Transverse colon (tissue), 4 donors: Measurements from ENCODE around the gene CAST. TPM values are rescaled to one million over a fixed set of nuclear protein-coding genes. Genes with fewer than 3 reads are reported as not detected.

Experiments
- DNase-seq: peaks from one replicate; pipeline ENCODE4 v3.0.0-alpha.2; 2019
- H3K27ac ChIP-seq, 4 donors: fragments of 200-600 bp; sonication (generic); 2 replicates each; pipeline ENCODE4 v1.5.1; 2016 to 2018; ENCODE audit warnings: inconsistent platforms in 4 of 4
- H3K27me3 ChIP-seq: fragments of 200-600 bp; sonication (generic); 2 replicates; pipeline ENCODE4 v1.5.1; 2017; ENCODE audit warnings: inconsistent platforms
- H3K36me3 ChIP-seq, 4 donors: fragments of 200-600 bp; sonication (generic); 2 replicates each; pipeline ENCODE4 v1.5.1; 2017 to 2019; ENCODE audit warnings: inconsistent platforms in 4 of 4
- H3K4me1 ChIP-seq, 4 donors: fragments of 200-600 bp; sonication (generic); 2 replicates each; pipeline ENCODE4 v1.5.1; 2017 to 2020; ENCODE audit warnings: inconsistent platforms in 4 of 4
- H3K4me3 ChIP-seq, 4 donors: fragments of 200-600 bp; sonication (generic); 1 replicate in 1 of 4; 2 replicates in 3 of 4; pipeline versions ENCODE4 v1.5.1 to v1.6.1; 2017 to 2019; ENCODE audit warnings: inconsistent platforms in 4 of 4
- H3K9me3 ChIP-seq, 2 donors: fragments of 200-600 bp; sonication (generic); 2 replicates each; pipeline ENCODE4 v1.5.1; 2017 to 2019; ENCODE audit warnings: inconsistent platforms in 2 of 2
- EP300 ChIP-seq: sonication (generic); formaldehyde crosslinking; IDR thresholded peaks from one replicate; pipeline ENCODE4 v1.6.1; 2017; ENCODE audit warnings: antibody characterized with exemption, low read depth
- POLR2A ChIP-seq: fragments of 450-650 bp; IDR thresholded peaks from one replicate; pipeline ENCODE4 v1.6.1; 2016; ENCODE audit warnings: antibody characterized with exemption, mild to moderate bottlenecking, moderate library complexity
- POLR2AphosphoS5 ChIP-seq, 3 donors: sonication (generic); formaldehyde crosslinking; IDR thresholded peaks; one replicate each; pipeline ENCODE4 v1.6.1; 2016; ENCODE audit warnings: antibody characterized with exemption in 3 of 3
- WGBS, 2 donors: methylation state at CpG; one replicate each; pipeline ENCODE4 v1.1.5; 2018; ENCODE audit warnings: low coverage in 1 of 2; 5-methylcytosine and 5-hydroxymethylcytosine counted together
- in situ Hi-C, 4 donors: fragments of 200-750 bp; cut with MboI; loops; one replicate each; pipeline versions ENCODE4 v1.15.0 to v1.15.1; 2017; ENCODE audit warnings: low sequenced_read_pairs in 3 of 4, low pct_ligation_motif_present in 1 of 4, low pct_unique_long_range_greater_than_20kb in 1 of 4
- intact Hi-C: fragments of 100-400 bp; cut with DNase I; formaldehyde crosslinking; loops from one replicate; pipeline ENCODE4 v1.15.1; 2023; ENCODE audit warnings: low total_unique reads
- total RNA-seq, 4 donors: library from RNA; depleted of rRNA; stranded (reverse); fragments of >200 nt; gene quantifications; one replicate each; pipeline ENCODE4 v1.1.0, GENCODE V29; 2016
- TF ChIP-seq, protein P1 (sequence below), 5 experiments: fragments of 200-600 bp in 3 of 5; fragments of 450-650 bp in 2 of 5; sonication (generic) in 3 of 5; IDR thresholded peaks; 1 replicate in 2 of 5; 2 replicates in 3 of 5; pipeline ENCODE4 v1.5.1; 2016 to 2017; ENCODE audit warnings: antibody characterized with exemption in 5 of 5, inconsistent platforms in 3 of 5, mild to moderate bottlenecking in 2 of 5, moderate library complexity in 1 of 5

CAST gene, protein sequence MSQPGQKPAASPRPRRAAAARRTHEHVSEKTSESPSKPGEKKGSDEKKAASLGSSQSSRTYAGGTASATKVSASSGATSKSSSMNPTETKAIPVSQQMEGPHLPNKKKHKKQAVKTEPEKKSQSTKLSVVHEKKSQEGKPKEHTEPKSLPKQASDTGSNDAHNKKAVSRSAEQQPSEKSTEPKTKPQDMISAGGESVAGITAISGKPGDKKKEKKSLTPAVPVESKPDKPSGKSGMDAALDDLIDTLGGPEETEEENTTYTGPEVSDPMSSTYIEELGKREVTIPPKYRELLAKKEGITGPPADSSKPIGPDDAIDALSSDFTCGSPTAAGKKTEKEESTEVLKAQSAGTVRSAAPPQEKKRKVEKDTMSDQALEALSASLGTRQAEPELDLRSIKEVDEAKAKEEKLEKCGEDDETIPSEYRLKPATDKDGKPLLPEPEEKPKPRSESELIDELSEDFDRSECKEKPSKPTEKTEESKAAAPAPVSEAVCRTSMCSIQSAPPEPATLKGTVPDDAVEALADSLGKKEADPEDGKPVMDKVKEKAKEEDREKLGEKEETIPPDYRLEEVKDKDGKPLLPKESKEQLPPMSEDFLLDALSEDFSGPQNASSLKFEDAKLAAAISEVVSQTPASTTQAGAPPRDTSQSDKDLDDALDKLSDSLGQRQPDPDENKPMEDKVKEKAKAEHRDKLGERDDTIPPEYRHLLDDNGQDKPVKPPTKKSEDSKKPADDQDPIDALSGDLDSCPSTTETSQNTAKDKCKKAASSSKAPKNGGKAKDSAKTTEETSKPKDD
- total RNA-seq, result 100 to 1,000 TPM; 237 to 556 (median 335) TPM

DNA sequence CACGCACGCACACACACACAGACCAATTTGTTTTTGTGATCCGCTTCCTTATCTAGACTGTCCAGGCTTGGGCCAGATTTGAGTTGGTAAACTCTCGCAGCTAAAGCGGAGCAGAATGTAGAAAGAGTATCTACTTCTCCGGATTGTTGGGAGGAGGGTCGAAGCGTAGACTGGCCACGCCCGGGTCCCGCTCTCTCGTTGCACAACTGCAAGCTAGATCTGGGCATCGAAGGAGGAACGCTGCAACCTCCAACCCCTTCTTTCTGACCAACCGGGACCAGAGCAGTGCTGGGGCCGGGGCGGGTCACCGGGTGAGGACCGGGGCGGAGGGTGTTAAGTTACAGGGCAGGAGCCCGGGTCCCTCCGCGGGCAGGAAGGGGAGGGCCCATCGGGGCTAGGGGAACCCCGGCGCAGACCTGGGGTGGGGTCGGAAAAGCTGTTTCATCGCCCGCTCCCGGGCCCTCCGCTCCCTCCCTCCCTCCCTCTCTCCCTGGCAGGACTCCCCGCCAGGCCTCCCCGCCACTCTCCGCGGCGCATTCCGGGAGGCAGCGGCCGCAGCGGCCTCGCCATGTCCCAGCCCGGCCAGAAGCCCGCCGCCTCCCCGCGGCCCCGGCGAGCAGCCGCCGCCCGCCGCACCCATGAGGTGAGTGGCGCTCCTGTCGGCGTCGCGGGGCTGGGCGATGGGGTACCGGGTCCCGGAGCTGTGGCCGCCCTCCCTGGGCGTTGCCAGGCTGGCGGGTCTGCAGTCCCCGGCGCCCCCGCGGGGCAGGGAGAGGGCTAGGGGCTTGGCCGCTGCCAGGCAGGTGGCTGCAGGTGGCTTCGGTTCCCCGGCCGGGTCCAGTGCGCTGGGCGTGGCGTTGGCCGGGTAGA lies at the start of gene CAST:
CAST (plus strand) TSS at position 522 of the 870 bp plus-strand sequence; CDS start at position 569, 47 bp downstream.
- WGBS, 2 donors, result 0% methylated on average over 11 to 31 of the region's 75 CpGs
- TF ChIP-seq, protein P1, sequence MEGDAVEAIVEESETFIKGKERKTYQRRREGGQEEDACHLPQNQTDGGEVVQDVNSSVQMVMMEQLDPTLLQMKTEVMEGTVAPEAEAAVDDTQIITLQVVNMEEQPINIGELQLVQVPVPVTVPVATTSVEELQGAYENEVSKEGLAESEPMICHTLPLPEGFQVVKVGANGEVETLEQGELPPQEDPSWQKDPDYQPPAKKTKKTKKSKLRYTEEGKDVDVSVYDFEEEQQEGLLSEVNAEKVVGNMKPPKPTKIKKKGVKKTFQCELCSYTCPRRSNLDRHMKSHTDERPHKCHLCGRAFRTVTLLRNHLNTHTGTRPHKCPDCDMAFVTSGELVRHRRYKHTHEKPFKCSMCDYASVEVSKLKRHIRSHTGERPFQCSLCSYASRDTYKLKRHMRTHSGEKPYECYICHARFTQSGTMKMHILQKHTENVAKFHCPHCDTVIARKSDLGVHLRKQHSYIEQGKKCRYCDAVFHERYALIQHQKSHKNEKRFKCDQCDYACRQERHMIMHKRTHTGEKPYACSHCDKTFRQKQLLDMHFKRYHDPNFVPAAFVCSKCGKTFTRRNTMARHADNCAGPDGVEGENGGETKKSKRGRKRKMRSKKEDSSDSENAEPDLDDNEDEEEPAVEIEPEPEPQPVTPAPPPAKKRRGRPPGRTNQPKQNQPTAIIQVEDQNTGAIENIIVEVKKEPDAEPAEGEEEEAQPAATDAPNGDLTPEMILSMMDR (IDR thresholded peaks at IDR 0.05), result no peak
- TF ChIP-seq EP300 (no peak), POLR2AphosphoS5 (IDR thresholded peaks at IDR 0.05) (peak; percentile 60 to 81 (median 71)), POLR2A (peak; percentile 77)
- in situ Hi-C loops, result no loop called here

DNA sequence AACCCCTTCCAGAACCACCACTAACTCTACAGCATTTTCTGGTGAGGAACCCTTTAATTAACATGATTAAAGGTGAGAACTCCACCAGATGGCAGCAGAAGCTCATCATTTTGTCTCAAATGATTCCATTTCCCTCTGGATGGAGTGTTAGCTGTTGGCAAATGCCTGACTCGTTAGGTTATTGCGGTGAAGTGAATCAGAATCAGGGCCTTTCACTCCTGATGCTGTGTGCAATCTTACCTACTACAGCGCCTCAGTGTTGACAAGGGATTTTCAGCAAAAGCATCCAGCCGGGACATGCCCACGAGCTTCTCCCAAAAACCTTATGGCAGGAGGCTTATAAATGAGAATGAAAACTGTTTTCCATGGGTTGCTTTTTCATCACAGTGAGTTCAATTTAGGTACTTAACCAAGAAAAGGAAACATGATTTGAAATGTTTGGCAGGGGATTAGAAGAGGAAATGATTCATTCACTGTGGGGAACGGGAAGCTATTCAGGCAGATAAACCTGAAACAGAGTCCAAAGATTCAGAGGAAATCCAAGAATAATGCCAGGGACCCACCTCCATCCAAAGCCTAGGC lies 48.0 kb upstream of the CAST start:
- H3K4me1 ChIP-seq, result peaks cover 0 to 19% (median 9%) of the 10 kb centered on the region in 4 donors
- no peaks in the 10 kb centered on the region for H3K36me3 ChIP-seq
- intact Hi-C loops (loop anchor here (10.0 kb wide), 3 partner anchors 121 to 759 kb away; no protein-coding TSS in a partner anchor), in situ Hi-C loops (loop anchor here in 3 of 4 donors (25.0 kb wide), 1 partner anchor 548 kb away; no protein-coding TSS in a partner anchor)
- WGBS, 2 donors, result 0 to 11% methylated on average over 1 to 6 of the region's 6 CpGs
- TF ChIP-seq POLR2AphosphoS5 (IDR thresholded peaks at IDR 0.05) (peak in 2 of 3 donors; percentile 25 to 31), EP300 (no peak), POLR2A (no peak)
- TF ChIP-seq, protein P1 (IDR thresholded peaks at IDR 0.05), result peak; percentile 51 to 79 (median 55)
- DNase-seq, result peak; percentile 60
- H3K27ac ChIP-seq, result peak overlapping the region; percentile 10 to 59 (median 50)
- H3K4me3 ChIP-seq, result no peak overlapping the region
- no peaks in the 10 kb centered on the region for H3K27me3 ChIP-seq
- no peaks in the 10 kb centered on the region for H3K9me3 ChIP-seq

More for the DNA sequence above, at the start of gene CAST:
- intact Hi-C loops, result loop anchor here (1.0 kb wide), 1 partner anchor 273 kb away; no protein-coding TSS in a partner anchor
- DNase-seq, result peak; percentile 92
- Histone ChIP-seq H3K27ac (peak within 1 kb of the TSS; percentile 97 to 100 (median 98)), H3K36me3 (no peaks in the 10 kb centered on the region), H3K27me3 (no peaks in the 10 kb centered on the region), H3K9me3 (no peaks in the 10 kb centered on the region), H3K4me3 (peak within 1 kb of the TSS; percentile 66 to 94 (median 84)), H3K4me1 (peaks cover 15 to 72% (median 40%) of the 10 kb centered on the region in 4 donors)

DNA sequence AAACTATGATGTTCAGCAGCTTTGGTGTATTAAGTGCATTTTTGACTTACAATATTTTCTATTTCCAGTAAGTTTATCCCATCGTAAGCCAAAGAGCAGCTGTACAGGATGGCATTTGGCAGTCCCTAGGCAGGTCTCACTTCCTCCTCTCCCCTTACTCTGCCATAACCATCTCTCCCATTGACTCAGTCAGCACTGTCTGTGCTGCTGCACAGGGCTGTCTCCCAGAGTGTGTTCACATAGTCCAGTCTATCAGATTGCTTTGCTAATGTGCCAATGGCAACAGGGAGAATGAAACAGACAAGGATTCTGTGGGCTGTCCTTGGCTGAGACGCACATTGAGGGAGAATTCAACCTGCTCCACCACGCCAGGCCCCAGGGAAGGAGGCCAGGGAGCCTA lies 47.0 kb upstream of the CAST start:
- H3K4me3 ChIP-seq, result no peak overlapping the region
- H3K27ac ChIP-seq, result no peak overlapping the region
- H3K36me3 ChIP-seq, result no peaks in the 10 kb centered on the region
- no peaks in the 10 kb centered on the region for H3K9me3 ChIP-seq
- 50 to 90% methylated on average over 1 to 3 of the region's 3 CpGs for WGBS, 2 donors
- in situ Hi-C loops, result loop anchor here in 3 of 4 donors (25.0 kb wide), 1 partner anchor 547 kb away; no protein-coding TSS in a partner anchor
- intact Hi-C loops, result loop anchor here (10.0 kb wide), 3 partner anchors 120 to 760 kb away; no protein-coding TSS in a partner anchor
- H3K4me1 ChIP-seq, result peaks cover 0 to 19% (median 9%) of the 10 kb centered on the region in 4 donors
- TF ChIP-seq, protein P1 (IDR thresholded peaks at IDR 0.05), result no peak
- TF ChIP-seq POLR2AphosphoS5 (IDR thresholded peaks at IDR 0.05), result no peak
- TF ChIP-seq POLR2A, result no peak
- no peak for TF ChIP-seq EP300
- H3K27me3 ChIP-seq, result no peaks in the 10 kb centered on the region
- no peak for DNase-seq
